ENCODE results near the gene FGF7.
"Not testable (repeated sequence)": the region's sequence is repeated elsewhere in the genome, so short reads cannot be mapped to it uniquely, and the experiment has no call there.

Gene FGF7

GRCh38 chr15:49423021-49423420, at the start of gene FGF7:
FGF7 (plus strand) TSS chr15:49423242; CDS start chr15:49424298, 1,056 bp downstream.
- in situ Hi-C loops (cut with MboI; ENCODE audit: low sequenced_read_pairs), result no loop called here

DNA sequence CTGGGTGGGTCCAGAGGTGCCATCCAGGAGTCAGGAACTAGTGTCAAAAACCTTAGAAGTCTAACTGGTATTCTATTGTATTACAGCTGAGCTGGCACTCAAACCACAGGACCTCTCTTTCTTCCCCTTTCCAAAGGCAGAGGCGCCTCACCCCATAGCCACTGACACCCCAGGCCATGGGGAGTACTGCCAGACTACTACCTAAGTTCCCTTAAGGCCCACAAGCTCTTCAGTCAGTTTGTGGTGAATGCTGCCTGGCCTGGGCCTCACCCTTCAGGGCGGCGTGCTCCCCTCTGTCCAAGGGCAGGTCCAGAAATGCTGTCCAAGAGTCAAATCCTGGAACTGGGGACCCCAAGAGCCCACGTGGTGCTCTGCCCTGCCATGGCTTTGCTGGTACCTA, 43.0 kb upstream of the FGF7 start:
- in situ Hi-C loops (cut with MboI; ENCODE audit: low sequenced_read_pairs), result no loop called here

DNA sequence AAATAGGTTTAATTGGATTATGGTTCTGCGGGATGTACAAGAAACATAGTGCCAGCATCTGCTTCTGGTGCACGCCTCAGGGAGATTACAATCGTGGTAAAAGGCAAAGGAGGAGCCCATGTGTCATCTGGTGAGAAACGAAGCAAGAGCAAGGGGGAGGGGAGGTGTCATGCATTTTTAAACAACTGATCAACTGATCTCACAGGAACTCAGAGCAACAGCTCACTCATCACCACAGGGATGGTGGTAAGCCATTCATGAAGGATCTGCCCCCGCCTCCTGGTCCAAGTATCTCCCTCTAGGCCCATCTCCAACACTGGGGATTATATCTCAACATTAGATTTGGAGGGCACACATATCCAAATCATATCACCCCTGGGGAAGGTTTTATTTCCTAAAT, 42.1 kb upstream of the FGF7 start:
- in situ Hi-C loops (cut with MboI; ENCODE audit: low sequenced_read_pairs), result no loop called here

DNA sequence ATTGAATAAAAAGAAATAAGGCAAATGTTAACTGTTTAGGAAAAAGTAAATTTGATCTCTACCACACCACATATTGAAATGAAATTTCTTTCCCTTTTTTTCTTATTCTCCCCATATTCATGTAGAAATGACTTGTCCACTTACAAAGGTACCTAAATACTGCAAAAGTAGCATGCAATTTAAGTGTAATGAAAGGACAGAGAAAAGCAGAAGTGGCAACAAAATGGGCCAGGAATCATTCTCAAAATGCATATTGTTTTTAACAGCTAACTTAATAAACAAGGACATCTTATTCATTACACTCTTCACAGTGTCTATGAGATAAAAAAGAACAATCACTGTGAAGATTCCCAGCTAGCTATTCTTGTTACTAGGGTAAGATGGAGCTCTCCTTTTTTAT, 40.6 kb upstream of the FGF7 start:
- in situ Hi-C loops (cut with MboI; ENCODE audit: low sequenced_read_pairs), result no loop called here

DNA sequence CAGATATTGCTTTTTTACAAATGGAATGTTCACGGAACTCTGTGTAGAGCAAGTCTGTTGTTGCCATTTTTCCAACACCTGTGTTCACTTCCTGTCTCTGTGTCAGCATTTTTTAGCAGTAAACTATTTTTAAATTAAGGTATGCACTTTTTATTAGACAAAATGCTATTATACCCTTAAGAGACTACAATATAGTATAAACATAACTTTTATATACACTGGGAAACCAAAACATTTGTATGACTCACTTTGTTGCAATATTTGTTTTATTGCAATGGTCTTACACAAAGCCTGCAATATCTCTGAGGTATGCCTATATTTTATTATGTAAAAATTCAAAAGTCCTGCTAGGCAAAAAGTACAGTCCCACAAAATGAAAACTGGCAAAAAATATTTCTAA, 39.8 kb upstream of the FGF7 start:
- in situ Hi-C loops (cut with MboI; ENCODE audit: low sequenced_read_pairs), result no loop called here

DNA sequence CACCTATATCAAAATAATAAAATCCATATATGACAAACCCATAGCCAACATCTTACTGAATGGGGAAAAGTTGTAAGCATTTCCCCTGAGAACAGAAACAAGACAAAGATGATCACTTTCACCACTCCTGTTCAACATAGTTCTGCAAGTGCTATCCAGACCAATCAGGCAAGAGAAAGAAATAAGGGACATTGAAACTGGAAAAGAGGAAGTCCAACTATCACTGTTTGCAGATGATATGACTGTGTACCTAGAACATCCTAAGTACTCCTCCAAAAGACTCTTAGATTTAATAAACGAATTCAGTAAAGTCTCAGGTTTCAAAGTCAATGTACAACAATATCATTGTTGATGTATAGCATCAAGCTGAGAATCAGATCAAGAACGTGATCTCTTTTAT, 35.6 kb upstream of the FGF7 start:
- in situ Hi-C loops (cut with MboI; ENCODE audit: low sequenced_read_pairs), result no loop called here

GRCh38 chr15:49402515-49403296, 20.3 kb upstream of the FGF7 start:
- in situ Hi-C loops (cut with MboI; ENCODE audit: low sequenced_read_pairs), result not testable (repeated sequence)

- in situ Hi-C loops (cut with MboI; ENCODE audit: low sequenced_read_pairs), result no loop called here
Measured at GRCh38 chr15:49406352-49407118, 16.5 kb upstream of the FGF7 start.

- in situ Hi-C loops (cut with MboI; ENCODE audit: low sequenced_read_pairs), result no loop called here
Measured at GRCh38 chr15:49410641-49411040, 12.4 kb upstream of the FGF7 start.

DNA sequence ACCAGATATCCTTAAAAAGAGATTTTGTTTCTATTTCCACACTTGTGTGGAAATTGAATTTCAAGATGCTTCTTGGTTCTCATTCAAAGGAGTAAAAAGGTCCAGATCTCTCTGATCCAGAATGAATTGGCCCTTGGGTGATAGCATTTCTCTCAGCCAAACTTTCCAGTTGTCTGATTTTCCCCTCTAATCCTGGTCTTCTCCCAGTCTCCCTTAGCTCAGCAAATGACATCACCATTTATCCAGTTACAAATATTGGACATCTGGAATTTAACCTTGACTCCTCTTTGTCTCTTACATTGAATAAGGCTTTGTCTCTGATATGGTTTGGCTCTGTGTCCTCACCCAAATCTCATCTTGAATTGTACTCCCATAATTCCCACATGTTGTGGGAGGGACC, 10.2 kb upstream of the FGF7 start:
- in situ Hi-C loops (cut with MboI; ENCODE audit: low sequenced_read_pairs), result no loop called here

GRCh38 chr15:49415149-49415548, 7.9 kb upstream of the FGF7 start:
- in situ Hi-C loops (cut with MboI; ENCODE audit: low sequenced_read_pairs), result no loop called here

DNA sequence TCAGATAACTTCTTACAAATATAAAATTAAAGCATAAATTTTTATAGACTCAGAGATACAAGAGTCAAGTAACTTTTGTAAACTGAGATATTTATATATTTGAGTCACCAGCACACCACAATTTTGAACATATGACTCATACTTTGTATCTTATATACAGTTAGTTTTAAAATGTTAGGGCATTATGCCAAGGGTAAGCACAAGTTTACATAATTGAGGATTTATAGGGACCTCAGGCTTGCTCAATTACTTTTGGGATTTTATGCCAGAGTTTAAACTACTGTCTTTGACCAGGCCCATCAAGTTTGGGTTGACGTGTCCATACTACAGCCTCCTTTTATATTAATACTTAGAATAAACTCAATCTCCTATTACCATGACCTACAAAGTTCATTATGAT, 7.4 kb upstream of the FGF7 start:
- in situ Hi-C loops (cut with MboI; ENCODE audit: low sequenced_read_pairs), result no loop called here

GRCh38 chr15:49418811-49419210, 4.2 kb upstream of the FGF7 start:
- in situ Hi-C loops (cut with MboI; ENCODE audit: low sequenced_read_pairs), result no loop called here

DNA sequence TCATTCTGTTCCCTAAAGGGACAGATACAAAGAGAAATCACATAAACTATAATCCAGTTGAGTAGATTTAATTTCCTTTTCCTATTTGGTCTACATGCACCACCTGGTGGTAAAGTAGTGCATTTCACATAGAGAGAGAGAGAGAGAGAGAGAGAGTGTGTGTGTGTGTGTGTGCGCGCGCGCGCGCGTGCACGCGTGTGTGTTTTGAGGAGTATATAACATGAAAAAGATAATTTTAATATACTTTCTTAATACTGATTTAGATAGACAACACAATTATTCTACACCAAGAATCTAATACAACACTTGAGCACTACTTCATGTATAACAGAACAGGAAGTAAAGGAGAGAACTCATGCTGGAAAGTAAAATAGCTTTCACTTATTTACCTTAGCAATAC, 1.1 kb upstream of the FGF7 start:
- in situ Hi-C loops (cut with MboI; ENCODE audit: low sequenced_read_pairs), result no loop called here

GRCh38 chr15:49423901-49424550, 984 bp downstream of the FGF7 start:
- in situ Hi-C loops (cut with MboI; ENCODE audit: low sequenced_read_pairs), result no loop called here

GRCh38 chr15:49424954-49425353, 1.9 kb downstream of the FGF7 start:
- in situ Hi-C loops (cut with MboI; ENCODE audit: low sequenced_read_pairs), result no loop called here

GRCh38 chr15:49427372-49427771, 4.3 kb downstream of the FGF7 start:
- in situ Hi-C loops (cut with MboI; ENCODE audit: low sequenced_read_pairs), result no loop called here

DNA sequence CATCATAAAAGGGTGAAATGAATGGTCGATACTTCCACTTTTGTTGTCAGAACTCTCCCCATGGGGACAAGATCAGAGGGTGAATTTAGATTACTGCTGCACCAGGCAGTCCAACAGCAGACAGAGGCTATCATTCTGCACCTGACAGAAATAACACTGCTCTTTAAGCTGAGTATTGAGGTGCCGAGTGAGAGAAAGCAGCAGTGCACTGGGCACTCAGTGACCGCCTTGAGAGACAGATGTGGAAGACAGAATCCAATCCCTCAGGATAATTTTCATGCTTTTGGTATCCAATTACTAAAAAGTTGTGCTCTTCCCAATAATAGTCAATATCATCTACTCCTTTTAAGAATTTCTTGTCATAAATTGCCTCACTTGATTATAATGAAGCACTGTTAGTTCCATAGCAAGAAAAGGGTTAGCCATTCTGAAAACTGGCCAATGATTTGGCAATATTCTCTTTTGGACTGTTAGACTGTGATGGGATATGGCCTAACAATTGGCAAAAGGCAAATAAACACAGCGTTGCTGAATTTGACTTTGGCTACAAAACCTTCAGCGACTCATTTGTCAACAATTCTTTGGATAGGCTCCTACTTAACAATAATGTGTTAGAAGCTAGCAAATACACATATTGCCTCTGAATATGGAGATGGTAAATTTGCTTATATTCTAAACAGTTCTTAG, 5.5 kb downstream of the FGF7 start:
- in situ Hi-C loops (cut with MboI; ENCODE audit: low sequenced_read_pairs), result no loop called here

DNA sequence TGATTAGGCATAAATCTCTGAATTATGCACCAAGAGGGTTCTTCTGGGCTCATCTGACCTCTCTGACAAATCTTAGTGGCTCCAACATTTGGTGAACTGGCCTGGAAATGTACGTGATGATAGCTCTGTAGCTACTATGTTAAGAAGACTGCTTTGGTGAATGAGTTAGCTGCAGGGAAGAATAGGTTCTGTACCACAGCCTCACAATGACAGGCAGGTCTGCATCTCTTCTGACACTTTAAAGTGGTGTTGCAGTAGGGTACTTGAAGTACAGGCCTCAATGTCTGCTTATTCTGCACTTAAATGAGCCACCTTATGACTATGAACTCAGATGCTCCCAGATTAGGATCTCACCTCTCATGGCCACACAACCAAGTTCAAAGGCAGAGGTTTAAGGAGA, 7.0 kb downstream of the FGF7 start:
- in situ Hi-C loops (cut with MboI; ENCODE audit: low sequenced_read_pairs), result no loop called here

- in situ Hi-C loops (cut with MboI; ENCODE audit: low sequenced_read_pairs), result no loop called here
Measured at GRCh38 chr15:49435174-49435573, 12.1 kb downstream of the FGF7 start.

- in situ Hi-C loops (cut with MboI; ENCODE audit: low sequenced_read_pairs), result no loop called here
Measured at GRCh38 chr15:49436751-49437150, 13.7 kb downstream of the FGF7 start.

All from hTERT RPE-1 (cell line).